NCI-H1930 (cell line): ENCODE measurements around the gene MFSD6L.

ENCODE experiments used
- DNase-seq, 2 experiments: peaks; one replicate each; lab custom pipeline; 2025; lab: John Stamatoyannopoulos, UW

The MFSD6L gene

GRCh38 chr17:8793649-8794048 is 5.5 kb downstream of the MFSD6L start:
- DNase-seq, result no peak

- DNase-seq, result no peak
Measured at GRCh38 chr17:8792646-8793045, 6.5 kb downstream of the MFSD6L start.

GRCh38 chr17:8791910-8792270 is 7.3 kb downstream of the MFSD6L start:
- DNase-seq, result no peak

GRCh38 chr17:8791248-8791909 is 7.8 kb downstream of the MFSD6L start:
- no peak for DNase-seq

GRCh38 chr17:8789743-8790142 is 9.4 kb downstream of the MFSD6L start:
- DNase-seq, result no peak

- no peak for DNase-seq
Measured at GRCh38 chr17:8788998-8789397, 10.2 kb downstream of the MFSD6L start.

- DNase-seq, result peak; percentile 54 to 58
Measured at GRCh38 chr17:8785547-8786413, 13.4 kb downstream of the MFSD6L start.

GRCh38 chr17:8782176-8782575 is 17.0 kb downstream of the MFSD6L start:
- DNase-seq, result no peak

GRCh38 chr17:8781776-8782175 is 17.4 kb downstream of the MFSD6L start:
- no peak for DNase-seq

- no peak for DNase-seq
Measured at GRCh38 chr17:8776881-8777280, 22.3 kb downstream of the MFSD6L start.

GRCh38 chr17:8776248-8776647 is 22.9 kb downstream of the MFSD6L start:
- no peak for DNase-seq

- DNase-seq, result no peak
Measured at GRCh38 chr17:8766731-8767130, 32.4 kb downstream of the MFSD6L start.

- no peak for DNase-seq
Measured at GRCh38 chr17:8762012-8762411, 37.2 kb downstream of the MFSD6L start.

- DNase-seq, result no peak
Measured at GRCh38 chr17:8758137-8758596, 41.0 kb downstream of the MFSD6L start, which contains the start of gene SPDYE4. TSS of gene SPDYE4 (minus strand) at chr17:8758546. CDS start at chr17:8758382, 164 bp downstream.

GRCh38 chr17:8757189-8757588 is 42.0 kb downstream of the MFSD6L start:
- no peak for DNase-seq

GRCh38 chr17:8755590-8756255 is 43.4 kb downstream of the MFSD6L start:
- no peak for DNase-seq

GRCh38 chr17:8754890-8755289 is 44.3 kb downstream of the MFSD6L start:
- no peak for DNase-seq

GRCh38 chr17:8753976-8754440 is 45.2 kb downstream of the MFSD6L start:
- no peak for DNase-seq

- no peak for DNase-seq
Measured at GRCh38 chr17:8753136-8753975, 45.8 kb downstream of the MFSD6L start.

GRCh38 chr17:8749616-8750015 is 49.5 kb downstream of the MFSD6L start:
- DNase-seq, result no peak

- no peak for DNase-seq
Measured at GRCh38 chr17:8747742-8748141, 51.4 kb downstream of the MFSD6L start.
